HepG2 (cell line): ENCODE measurements around the gene ATP2B3. TPM values are rescaled to one million over a fixed set of nuclear protein-coding genes. Genes with fewer than 3 reads are reported as not detected.

ENCODE experiments used
- ATAC-seq: fragments of 200-7000 bp; cut with Tn5 transposase; 3 replicates; pipeline ENCODE4 v1.9.1; 2020; ENCODE audit warnings: mild to moderate bottlenecking, moderate library complexity
- BruUV-seq: library from RNA; stranded (reverse); fragments of 400-500 nt; replicated peaks from 2 replicates; lab custom pipeline; 2021; lab: Mats Ljungman, UMichigan
- CTCF ChIA-PET: fragments of 300-600 bp; formaldehyde crosslinking; extraction: SDS; loops from one replicate; lab custom pipeline; 2021; ENCODE audit warnings: low total read pairs, inconsistent platforms, low intra/inter-chr PET ratio; lab: Yijun Ruan, JAX
- POLR2A ChIA-PET: fragments of 350-600 bp; sonication (Branson Sonifier 250); formaldehyde crosslinking; loops from one replicate; lab custom pipeline; 2020; ENCODE audit warnings: antibody characterized with exemption, inconsistent platforms; lab: Yijun Ruan, JAX
- DNase-seq: peaks from one replicate; pipeline ENCODE4 v3.0.0-alpha.2; 2015; ENCODE audit warnings: low spot score
- FAIRE-seq: peaks from 3 replicates; lab custom pipeline; 2011; peaks lifted over from hg19 to GRCh38; lab: Jason Lieb, UNC
- H2AFZ ChIP-seq: one replicate; pipeline ENCODE4 v1.6.1; 2011; ENCODE audit warnings: low read length, inconsistent platforms
- H3K27ac ChIP-seq: fragments of 300-600 bp; 3 replicates; pipeline ENCODE4 v1.8.0; 2011; ENCODE audit warnings: mixed run types, mild to moderate bottlenecking, mixed read lengths, low read length, inconsistent platforms; ENCODE audit not compliant: insufficient read depth; ENCODE audit errors: extremely low read length
- H3K27me3 ChIP-seq, 2 experiments: fragments of 200-600 bp in 1 of 2; 2 replicates in 1 of 2; 3 replicates in 1 of 2; pipeline versions ENCODE4 v1.6.0 to v1.8.0; 2011; ENCODE audit warnings: low read length in 2 of 2, mild to moderate bottlenecking in 2 of 2, moderate library complexity in 2 of 2, inconsistent platforms in 1 of 2; ENCODE audit not compliant: insufficient read depth in 2 of 2, control insufficient read depth in 1 of 2
- H3K36me3 ChIP-seq, 2 experiments: fragments of 200-600 bp in 1 of 2; replicated peaks in 1 of 2; 2 replicates in 1 of 2; 3 replicates in 1 of 2; pipeline versions ENCODE4 v1.5.1 to v1.8.0; 2011; ENCODE audit warnings: low read length in 2 of 2, inconsistent platforms in 1 of 2; ENCODE audit not compliant: insufficient read depth in 2 of 2, control insufficient read depth in 1 of 2
- H3K4me1 ChIP-seq: 2 replicates; pipeline ENCODE4 v1.5.1; 2012; ENCODE audit warnings: low read length, inconsistent platforms; ENCODE audit not compliant: insufficient read depth
- H3K4me2 ChIP-seq: 2 replicates; pipeline ENCODE4 v1.6.0; 2011; ENCODE audit warnings: low read depth, low read length, inconsistent platforms
- H3K4me3 ChIP-seq, 3 experiments: fragments of 200-600 bp in 1 of 3; sonication (generic), shearing (Covaris generic) in 1 of 3; replicated peaks in 1 of 3; 2 replicates each; pipeline ENCODE4 v1.5.1; 2011 to 2016; ENCODE audit warnings: low read length in 3 of 3, inconsistent platforms in 2 of 3, low read depth in 2 of 3, mild to moderate bottlenecking in 2 of 3, control low read depth in 1 of 3, mixed read lengths in 1 of 3; ENCODE audit not compliant: insufficient read depth in 1 of 3
- H3K79me2 ChIP-seq: one replicate; pipeline ENCODE4 v1.6.1; 2011; ENCODE audit warnings: low read length, inconsistent platforms; ENCODE audit not compliant: insufficient read depth
- H3K9ac ChIP-seq: 2 replicates; pipeline ENCODE4 v1.6.0; 2011; ENCODE audit warnings: mild to moderate bottlenecking, low read depth, low read length, inconsistent platforms; ENCODE audit not compliant: insufficient read depth
- H3K9me3 ChIP-seq: 2 replicates; pipeline ENCODE4 v1.5.1; 2012; ENCODE audit warnings: mild to moderate bottlenecking, low read length
- H4K20me1 ChIP-seq: 2 replicates; pipeline ENCODE4 v1.6.0; 2011; ENCODE audit warnings: inconsistent platforms, mild to moderate bottlenecking, low read length, moderate library complexity; ENCODE audit not compliant: insufficient read depth
- ATF4 ChIP-seq, 2 experiments: fragments of 450-650 bp in 1 of 2; sonication (generic) in 1 of 2; formaldehyde crosslinking; IDR thresholded peaks; 2 replicates each; pipeline versions ENCODE4 v1.5.0 to v1.8.0; 2020 to 2022; ENCODE audit warnings: mild to moderate bottlenecking in 1 of 2, missing genetic modification reagents in 1 of 2
- MED13 ChIP-seq: sonication (generic); formaldehyde crosslinking; IDR thresholded peaks from 2 replicates; pipeline ENCODE4 v1.5.0; 2020; ENCODE audit warnings: missing genetic modification reagents
- SNAPC2 ChIP-seq: sonication (generic); formaldehyde crosslinking; IDR thresholded peaks from 2 replicates; pipeline ENCODE4 v1.8.1; 2022; ENCODE audit warnings: mild to moderate bottlenecking, missing genetic modification reagents
- SP4 ChIP-seq: sonication (generic); formaldehyde crosslinking; IDR thresholded peaks from 2 replicates; pipeline ENCODE4 v1.8.1; 2023; ENCODE audit warnings: mild to moderate bottlenecking, missing genetic modification reagents
- SYNCRIP ChIP-seq: fragments of 200-400 bp; formaldehyde crosslinking; IDR thresholded peaks from 2 replicates; pipeline ENCODE4 v1.6.1; 2018; ENCODE audit warnings: mild to moderate bottlenecking, low read depth, low read length; ENCODE audit not compliant: insufficient read depth
- USF2 ChIP-seq, 2 experiments: sonication (generic) in 1 of 2; formaldehyde crosslinking in 1 of 2; IDR thresholded peaks; 2 replicates each; pipeline versions ENCODE4 v1.5.1 to v1.6.1; 2011 to 2020; ENCODE audit warnings: borderline replicate concordance in 1 of 2, low read depth in 1 of 2, low read length in 1 of 2, mild to moderate bottlenecking in 1 of 2, missing genetic modification reagents in 1 of 2, moderate library complexity in 1 of 2
- ZNF501 ChIP-seq: sonication (generic); formaldehyde crosslinking; IDR thresholded peaks from 2 replicates; pipeline ENCODE4 v1.5.1; 2020; ENCODE audit warnings: mild to moderate bottlenecking, moderate library complexity, missing genetic modification reagents
- ZNF710 ChIP-seq: sonication (generic); formaldehyde crosslinking; IDR thresholded peaks from 2 replicates; pipeline ENCODE4 v1.5.0; 2020; ENCODE audit warnings: mild to moderate bottlenecking, missing genetic modification reagents, borderline replicate concordance
- WGBS: methylation state at CpG from one replicate; pipeline ENCODE4 v1.1.6; 2017; ENCODE audit warnings: low lambda C conversion rate; 5-methylcytosine and 5-hydroxymethylcytosine counted together
- in situ Hi-C: cut with HindIII; loops from 2 replicates; pipeline ENCODE4 v1.10.0; 2017; ENCODE audit warnings: low pct_unique_long_range_greater_than_20kb; ENCODE audit not compliant: extremely low pct_ligation_motif_present
- intact Hi-C: fragments of 100-400 bp; cut with micrococcal nuclease; formaldehyde crosslinking; loops from one replicate; pipeline ENCODE4 v1.10.0; 2022; ENCODE audit not compliant: unreplicated experiment
- polyA plus RNA-seq, 8 experiments: library from polyadenylated mRNA; depleted of rRNA in 3 of 8; stranded (reverse) in 7 of 8; unstranded in 1 of 8; fragments of >200 nt; fragmentation: Illumina TruSeq in 4 of 8; extraction: Trizol in 4 of 8; gene quantifications; 2 replicates each; pipeline versions ENCODE4 v1.2.1 to v1.2.3, GENCODE V29; 2011 to 2016; ENCODE audit warnings: low read depth in 4 of 8, missing spikeins in 1 of 8, mixed read lengths in 1 of 8; ENCODE audit not compliant: insufficient read depth in 1 of 8
- total RNA-seq, 5 experiments: library from RNA; depleted of rRNA; stranded (reverse); fragments of >200 nt; fragmentation: Illumina TruSeq; extraction: Trizol; gene quantifications; 2 replicates each; pipeline ENCODE4 v1.2.3, GENCODE V29; 2016; ENCODE audit warnings: low read depth in 1 of 5

ATP2B3 gene
- total and polyA plus RNA-seq, 2 of the 13 experiments (the other 11 are each of a cell fraction or from before 2014, with no cell fraction given): not detected

GRCh38 chrX:153499341-153499740, 18.1 kb upstream of the ATP2B3 start:
- no peak overlapping the region for H3K9ac ChIP-seq
- H3K4me1 ChIP-seq: peaks cover 12% of the 10 kb centered on the region
- intact Hi-C loops (no loop called here), in situ Hi-C loops (no loop called here)
- H2AFZ ChIP-seq: no peak overlapping the region
- H3K4me2 ChIP-seq: no peak overlapping the region
- FAIRE-seq (no peak), ATAC-seq (no peak), DNase-seq (no peak)
- H3K36me3 ChIP-seq: no peaks in the 10 kb centered on the region
- no peak overlapping the region for H3K27ac ChIP-seq
- WGBS: 20% methylated on average over 1 of the region's 15 CpGs
- POLR2A ChIA-PET: no interaction called here
- H4K20me1 ChIP-seq: no peaks in the 10 kb centered on the region
- CTCF ChIA-PET: no interaction called here
- BruUV-seq: no TSS peak
- 0 out of 5 replicates have a peak, but pooled peaks cover 0 to 1% of the 10 kb centered on the region in 2 experiments for H3K27me3 ChIP-seq
- H3K4me3 ChIP-seq: no peak overlapping the region
- no peaks in the 10 kb centered on the region for H3K79me2 ChIP-seq
- TF ChIP-seq USF2 (IDR thresholded peaks at IDR 0.05; ENCODE audit: low read depth, low read length) (no peak), USF2 (CRISPR knock-in tag; IDR thresholded peaks at IDR 0.05; ENCODE audit: borderline replicate concordance) (no peak), SNAPC2 (no peak), SYNCRIP (no peak), ZNF501 (CRISPR knock-in tag) (no peak), ZNF710 (CRISPR knock-in tag) (no peak), MED13 (no peak), SP4 (CRISPR knock-in tag) (no peak), ATF4 (CRISPR knock-in tag; IDR thresholded peaks at IDR 0.05) (no peak)
- H3K9me3 ChIP-seq: no peaks in the 10 kb centered on the region
